Measurements from ENCODE around the gene EYA4. TPM values are rescaled to one million over a fixed set of nuclear protein-coding genes. Genes with fewer than 3 reads are reported as not detected.
A peak's percentile ranks its signal among the peaks of the same experiment; 100 is the strongest.

The EYA4 gene
- total RNA-seq, 1 experiment from 2014 or later: 6.1 TPM

DNA sequence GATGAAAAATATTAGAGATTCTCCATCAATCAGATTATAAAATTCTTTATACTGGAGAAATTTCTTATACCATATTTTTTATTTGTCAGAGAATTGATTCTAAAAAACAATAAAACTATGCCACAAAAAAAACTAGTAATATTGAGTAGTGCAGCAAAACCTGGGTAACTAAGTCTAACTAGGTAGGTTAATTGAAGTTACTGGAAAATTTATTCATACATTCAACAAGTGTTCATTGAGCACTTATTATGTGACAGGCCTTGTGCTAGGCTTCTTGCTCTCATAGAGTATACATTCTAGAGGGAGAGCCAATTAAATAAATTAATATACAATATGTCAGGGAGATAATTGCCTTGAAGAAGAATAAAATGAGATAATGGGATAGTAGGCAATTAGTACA lies 189.4 kb downstream of the EYA4 start:
- H3K36me3 ChIP-seq: no peaks in the 10 kb centered on the region
- no peaks in the 10 kb centered on the region for H3K9me3 ChIP-seq
- H3K27me3 ChIP-seq: no peaks in the 10 kb centered on the region
- no peak for DNase-seq
- H3K4me3 ChIP-seq: no peak overlapping the region

DNA sequence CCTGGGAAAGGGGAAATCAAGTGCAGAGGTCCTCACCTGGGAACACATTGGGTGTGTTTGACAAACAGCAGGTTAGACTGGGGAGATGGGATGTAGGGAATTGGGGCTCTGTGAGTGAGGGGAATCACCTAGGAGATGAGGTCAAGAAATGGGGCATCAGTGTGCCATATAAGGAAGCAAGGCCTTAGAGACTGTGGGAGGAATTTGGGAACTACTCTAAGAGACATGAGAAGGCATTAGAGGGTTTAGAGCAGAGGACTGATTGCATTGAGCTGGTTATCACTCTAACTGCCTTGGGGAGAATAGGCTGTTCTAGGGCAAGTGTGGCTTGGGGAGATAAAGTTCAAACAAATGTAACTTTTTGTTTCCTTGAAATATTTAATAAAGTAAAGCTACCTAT lies 189.9 kb downstream of the EYA4 start:
- H3K36me3 ChIP-seq: no peaks in the 10 kb centered on the region
- no peaks in the 10 kb centered on the region for H3K27me3 ChIP-seq
- no peak overlapping the region for H3K4me3 ChIP-seq
- H3K9me3 ChIP-seq: no peaks in the 10 kb centered on the region
- no peak for DNase-seq

DNA sequence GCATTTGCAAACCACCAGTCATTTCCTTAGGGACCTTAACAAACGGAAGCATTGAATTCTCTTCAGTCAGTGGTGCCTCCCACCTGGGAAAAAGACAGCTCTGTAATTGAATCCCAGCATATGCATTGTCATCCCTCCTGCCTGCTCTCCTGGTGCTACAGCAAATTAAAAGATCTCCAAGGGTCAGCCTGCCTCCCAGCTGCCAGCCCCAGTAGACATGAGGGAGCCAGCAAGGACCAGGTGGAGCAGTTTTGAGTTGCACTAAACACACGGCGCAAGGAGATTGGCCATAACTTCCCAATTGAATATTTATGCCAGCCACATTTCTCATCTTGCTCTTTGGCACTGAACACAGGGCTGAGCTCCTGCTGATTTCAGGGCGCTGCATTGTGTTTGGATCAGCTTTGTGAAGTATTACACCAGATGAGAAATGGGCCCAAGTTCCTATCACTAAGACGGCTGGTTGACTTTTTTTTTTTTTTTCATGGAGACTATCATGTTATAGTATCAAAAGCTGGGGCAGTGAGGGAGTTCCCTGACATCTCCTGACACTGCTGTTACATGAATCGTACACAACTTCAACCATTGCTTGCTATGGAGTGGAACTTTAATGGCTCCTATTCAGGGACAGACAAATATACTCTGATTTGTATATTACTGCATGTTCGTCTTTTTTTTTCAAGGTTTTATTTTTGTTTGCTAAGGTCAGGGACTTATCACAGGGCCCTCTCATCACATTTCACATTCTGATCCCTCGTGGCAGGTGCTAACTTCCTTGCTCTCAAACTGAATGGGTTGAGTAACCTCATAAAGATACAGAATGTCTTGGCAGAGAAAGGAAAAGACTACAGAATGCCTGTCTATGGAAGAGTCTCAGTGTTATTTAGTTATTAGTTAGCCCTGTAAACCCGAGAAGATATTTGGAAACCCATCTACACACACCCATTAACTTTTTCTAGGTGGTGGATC lies 191.1 kb downstream of the EYA4 start:
- Histone ChIP-seq H3K9me3 (no peaks in the 10 kb centered on the region), H3K4me3 (no peak overlapping the region), H3K27me3 (no peaks in the 10 kb centered on the region), H3K36me3 (no peaks in the 10 kb centered on the region)
- peak; percentile 2 for DNase-seq

DNA sequence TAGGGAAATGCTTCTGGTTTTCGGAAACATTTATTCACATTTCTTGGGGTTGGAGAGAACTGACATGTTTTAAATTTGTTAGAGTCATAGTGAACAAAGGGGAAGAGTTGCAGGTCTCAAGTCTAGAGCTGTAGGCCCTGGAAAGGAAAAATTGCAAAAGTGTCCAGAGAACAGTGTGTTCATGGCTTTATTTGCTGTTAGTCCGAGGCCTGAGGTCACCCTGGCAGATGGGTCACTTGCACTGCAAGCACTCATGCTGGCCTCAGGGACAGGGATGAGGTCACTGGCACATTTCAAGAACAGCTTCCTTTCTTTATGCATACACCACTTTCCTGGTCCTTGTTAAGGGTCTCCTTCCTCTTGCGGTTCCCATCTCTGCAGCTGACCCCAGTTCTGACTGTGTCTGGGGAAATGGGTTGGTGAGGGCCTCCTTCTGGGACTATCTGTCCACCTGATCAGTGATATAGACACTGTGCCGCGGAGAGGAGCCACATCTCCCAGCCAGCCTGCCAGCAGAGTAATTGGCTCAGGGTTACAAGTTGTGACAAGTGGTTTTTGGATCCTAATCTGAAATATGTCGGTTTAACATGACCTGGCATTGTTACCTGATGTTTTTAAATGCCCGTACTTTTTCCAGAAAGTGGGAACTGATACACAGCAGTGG lies 194.0 kb downstream of the EYA4 start:
- Histone ChIP-seq H3K27me3 (no peaks in the 10 kb centered on the region), H3K9me3 (peaks cover 3% of the 10 kb centered on the region; the same call in 1 of the 2 replicates), H3K36me3 (no peaks in the 10 kb centered on the region), H3K4me3 (no peak overlapping the region)
- DNase-seq: no peak

DNA sequence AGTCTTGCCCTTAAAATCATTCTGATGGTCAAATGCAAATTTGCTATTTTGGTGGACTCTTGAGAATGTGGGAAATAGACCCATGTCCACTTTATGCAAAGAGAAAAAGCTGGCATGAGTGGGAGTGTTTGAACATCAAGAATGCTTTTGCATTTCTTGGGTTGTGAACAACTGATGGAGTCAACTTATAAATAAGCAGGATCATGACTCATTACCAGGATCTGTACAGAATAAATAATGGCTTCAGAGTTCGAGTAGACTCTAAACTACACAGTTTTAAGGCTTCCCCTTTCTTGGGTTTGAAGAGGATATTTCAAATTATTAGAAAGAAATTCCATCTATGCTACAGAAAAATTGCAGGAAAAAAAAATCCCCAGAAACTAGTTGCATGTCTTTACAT lies 195.5 kb downstream of the EYA4 start:
- peaks cover 3% of the 10 kb centered on the region; the same call in 1 of the 2 replicates for H3K9me3 ChIP-seq
- no peak overlapping the region for H3K4me3 ChIP-seq
- no peaks in the 10 kb centered on the region for H3K36me3 ChIP-seq
- no peaks in the 10 kb centered on the region for H3K27me3 ChIP-seq
- DNase-seq: no peak

DNA sequence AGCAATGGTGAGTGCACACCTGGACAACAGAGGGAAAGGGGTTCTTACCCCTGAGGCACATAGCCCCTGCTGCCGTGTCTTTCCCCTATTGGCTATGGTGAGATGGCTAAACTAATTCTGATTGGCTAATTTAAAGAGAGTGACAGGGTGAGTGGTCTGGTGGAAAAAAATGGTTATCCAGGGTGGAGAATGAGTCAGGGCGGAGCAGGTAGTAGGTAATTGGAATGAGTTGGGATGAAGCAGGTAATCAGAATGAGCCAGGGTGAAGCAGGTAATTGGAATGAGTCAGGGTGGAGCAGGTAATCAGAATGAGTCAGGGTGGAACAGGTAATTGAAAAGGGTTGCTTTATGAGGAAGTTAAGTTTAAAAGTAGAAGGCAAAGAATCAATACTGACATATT lies 200.3 kb downstream of the EYA4 start:
- Histone ChIP-seq H3K9me3 (peaks cover 3% of the 10 kb centered on the region; the same call in 1 of the 2 replicates), H3K36me3 (no peaks in the 10 kb centered on the region), H3K27me3 (no peaks in the 10 kb centered on the region), H3K4me3 (no peak overlapping the region)
- DNase-seq: no peak

DNA sequence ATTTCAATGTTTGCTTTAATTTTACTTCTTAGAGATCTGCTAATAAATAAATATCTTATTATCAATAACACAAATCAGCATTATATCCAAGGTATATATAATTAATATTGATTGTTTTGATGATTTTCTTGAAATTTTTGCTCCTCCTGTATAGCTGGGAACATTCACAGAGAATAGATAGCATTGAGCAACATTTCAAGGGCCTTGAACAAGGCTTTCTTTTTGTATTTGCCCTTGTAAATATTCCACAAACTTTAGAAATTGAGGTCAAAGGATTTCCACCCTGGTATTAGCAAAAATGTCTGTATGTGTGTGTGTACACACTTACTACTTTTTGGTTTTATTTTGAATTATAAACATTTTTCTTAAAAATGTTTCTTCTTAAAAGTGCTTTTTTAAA lies 205.6 kb downstream of the EYA4 start:
- no peak overlapping the region for H3K4me3 ChIP-seq
- no peak for DNase-seq
- no peaks in the 10 kb centered on the region for H3K27me3 ChIP-seq
- no peaks in the 10 kb centered on the region for H3K36me3 ChIP-seq
- H3K9me3 ChIP-seq: no peaks in the 10 kb centered on the region

DNA sequence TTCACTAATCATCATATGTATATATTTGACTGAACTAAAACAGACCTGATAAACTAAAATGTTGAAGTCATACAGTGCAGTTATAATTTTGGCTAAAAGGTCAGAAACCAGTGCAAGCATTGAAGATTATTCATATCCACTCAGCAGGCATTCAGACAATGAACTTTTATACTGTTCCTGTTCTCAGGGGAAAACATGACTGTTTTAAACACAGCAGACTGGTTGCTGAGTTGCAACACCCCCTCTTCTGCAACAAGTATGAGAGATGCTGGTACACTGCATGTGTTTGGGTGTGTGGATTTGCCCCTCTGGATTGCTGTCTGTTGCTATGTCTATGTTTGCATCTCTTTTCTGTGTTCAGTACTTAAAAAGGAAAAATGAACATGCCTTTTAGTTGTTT lies 206.8 kb downstream of the EYA4 start:
- Histone ChIP-seq H3K27me3 (no peaks in the 10 kb centered on the region), H3K4me3 (no peak overlapping the region), H3K9me3 (no peaks in the 10 kb centered on the region), H3K36me3 (no peaks in the 10 kb centered on the region)
- DNase-seq: no peak

DNA sequence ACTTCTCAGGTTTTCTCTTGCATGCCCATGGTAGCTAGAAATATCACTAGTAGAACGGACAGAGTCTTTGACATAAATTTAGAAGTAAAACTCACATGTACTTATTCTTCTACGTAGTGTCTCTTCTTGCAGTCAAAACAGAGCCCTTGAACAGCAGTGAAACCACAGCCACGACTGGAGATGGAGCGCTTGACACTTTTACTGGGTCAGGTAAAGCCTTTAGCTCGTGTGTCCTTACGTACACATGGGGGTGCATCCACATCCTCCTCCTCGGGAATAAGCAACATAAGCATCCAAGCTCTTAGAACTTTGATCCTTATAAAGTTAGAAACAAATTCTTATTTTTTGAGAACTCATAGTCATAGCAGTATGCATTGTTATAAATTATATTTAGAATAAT lies 215.3 kb downstream of the EYA4 start:
- Histone ChIP-seq H3K4me3 (no peak overlapping the region), H3K36me3 (no peaks in the 10 kb centered on the region), H3K27me3 (no peaks in the 10 kb centered on the region), H3K9me3 (no peaks in the 10 kb centered on the region)
- no peak for DNase-seq

DNA sequence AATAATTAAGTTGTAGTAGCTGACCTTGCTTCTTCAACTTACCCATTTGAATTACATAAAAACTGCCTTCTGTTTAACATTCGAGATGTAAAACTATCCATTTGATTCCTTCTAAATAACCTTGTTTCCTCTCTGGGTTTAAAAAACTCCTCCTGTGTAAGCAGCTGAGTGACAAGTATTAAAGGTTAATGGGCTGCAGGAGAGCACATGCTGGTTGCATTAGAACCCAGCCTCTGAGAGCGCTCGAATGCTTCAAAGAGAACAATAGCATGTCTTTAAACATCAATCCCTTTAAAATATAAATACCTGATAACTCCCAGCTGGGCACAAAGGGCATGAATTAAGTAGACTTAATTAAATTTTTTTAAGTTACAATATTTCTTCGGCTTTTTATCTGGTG lies 215.8 kb downstream of the EYA4 start:
- no peak overlapping the region for H3K4me3 ChIP-seq
- no peaks in the 10 kb centered on the region for H3K9me3 ChIP-seq
- no peaks in the 10 kb centered on the region for H3K27me3 ChIP-seq
- H3K36me3 ChIP-seq: no peaks in the 10 kb centered on the region
- DNase-seq: no peak

DNA sequence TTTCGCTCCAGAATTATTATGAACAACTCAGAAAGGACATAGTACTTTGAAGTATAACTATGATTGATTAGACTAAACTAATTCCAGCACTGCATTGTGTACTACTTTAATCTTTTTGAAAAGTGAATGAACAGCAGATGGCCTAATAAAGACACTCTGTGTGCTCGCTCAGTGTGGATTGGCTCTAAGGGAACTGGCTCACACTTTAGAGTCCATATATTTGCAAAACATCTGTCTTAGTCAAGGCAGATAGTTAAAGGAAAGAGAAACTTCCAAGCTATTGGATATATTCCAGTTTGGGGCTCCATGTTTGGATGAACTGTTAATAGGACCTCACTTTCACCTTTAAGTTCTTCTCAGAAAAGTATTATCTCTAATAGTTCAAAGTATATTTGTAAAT lies 218.9 kb downstream of the EYA4 start:
- Histone ChIP-seq H3K9me3 (no peaks in the 10 kb centered on the region), H3K27me3 (no peaks in the 10 kb centered on the region), H3K4me3 (no peak overlapping the region), H3K36me3 (peaks cover 3% of the 10 kb centered on the region; the same call in 1 of the 2 replicates)
- no peak for DNase-seq

DNA sequence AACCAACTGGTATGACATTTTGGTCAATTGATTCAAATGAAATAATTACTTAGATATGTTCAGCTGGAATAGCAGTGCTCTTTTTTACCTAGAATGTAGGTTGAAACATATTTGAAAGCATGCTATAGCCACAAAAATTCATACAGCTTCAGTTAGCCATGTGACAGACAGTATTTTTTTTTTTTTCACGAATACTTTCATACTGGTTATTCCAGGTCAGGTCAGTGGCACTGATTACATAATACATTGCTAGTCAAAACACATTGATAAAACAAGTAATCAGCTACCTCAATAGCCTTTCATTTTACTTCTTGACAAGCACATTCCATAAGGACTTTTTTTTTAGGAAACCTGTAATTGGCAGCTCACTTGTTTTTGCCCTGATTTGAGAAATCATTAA lies 222.6 kb downstream of the EYA4 start:
- Histone ChIP-seq H3K9me3 (no peaks in the 10 kb centered on the region), H3K36me3 (peaks cover 11% of the 10 kb centered on the region), H3K4me3 (no peak overlapping the region), H3K27me3 (no peaks in the 10 kb centered on the region)
- DNase-seq: no peak

DNA sequence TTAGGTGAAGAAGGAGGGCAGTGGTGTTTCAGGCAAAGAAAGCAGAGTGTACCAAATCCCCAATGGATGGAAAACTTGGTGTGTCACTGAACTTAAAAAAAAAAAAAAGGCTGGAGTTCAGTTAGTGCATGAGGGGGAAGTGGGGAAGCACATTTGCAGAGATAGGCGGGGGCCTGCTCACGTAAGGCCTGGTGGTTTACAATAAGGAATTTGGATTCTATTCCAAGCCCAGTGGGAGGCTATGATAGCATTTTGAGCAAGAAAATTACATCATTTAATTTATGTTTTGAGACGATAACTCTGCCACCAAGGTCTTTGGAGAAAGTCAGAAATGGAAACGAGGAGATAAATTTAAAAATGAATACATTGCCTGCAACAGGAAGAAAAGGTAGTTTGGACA lies 225.5 kb downstream of the EYA4 start:
- peaks cover 2% of the 10 kb centered on the region for H3K9me3 ChIP-seq
- no peaks in the 10 kb centered on the region for H3K27me3 ChIP-seq
- peak; percentile 13 for DNase-seq
- H3K4me3 ChIP-seq: no peak overlapping the region
- peaks cover 21% of the 10 kb centered on the region for H3K36me3 ChIP-seq

DNA sequence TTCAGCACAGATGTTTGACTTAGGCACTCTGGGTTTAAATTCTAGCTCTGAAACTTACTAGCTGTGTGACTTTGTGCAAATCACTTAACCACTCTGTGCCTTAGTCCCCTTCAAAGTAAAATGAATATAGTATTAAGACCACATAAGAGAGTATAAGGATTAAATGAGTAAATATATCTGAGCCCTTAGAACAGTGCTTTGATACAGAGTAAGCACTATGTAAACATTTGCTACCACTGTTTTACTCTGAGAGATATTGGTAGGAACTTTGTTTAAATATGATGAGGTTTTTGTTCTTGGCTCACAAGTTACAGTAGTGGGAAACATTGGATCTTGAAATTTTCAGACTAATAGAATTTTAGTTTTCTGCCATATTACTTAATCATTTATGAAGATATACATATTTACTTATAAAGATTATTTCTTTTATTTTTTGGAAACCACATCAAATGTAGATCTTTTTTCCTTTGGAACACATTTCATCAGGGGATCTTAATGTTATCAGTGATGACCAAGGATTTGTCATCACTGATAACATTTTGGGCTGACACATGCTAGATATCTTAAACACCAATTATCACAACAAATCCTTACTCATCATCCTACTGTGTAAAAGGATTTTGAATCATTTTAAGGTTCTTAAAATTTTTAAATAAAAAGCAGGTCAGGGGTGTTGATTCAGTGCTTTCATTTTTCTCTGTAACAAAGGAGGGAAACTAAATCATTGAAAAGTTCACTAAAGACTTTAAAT lies 226.2 kb downstream of the EYA4 start:
- H3K27me3 ChIP-seq: no peaks in the 10 kb centered on the region
- no peak for DNase-seq
- H3K9me3 ChIP-seq: peaks cover 2% of the 10 kb centered on the region
- peaks cover 21% of the 10 kb centered on the region for H3K36me3 ChIP-seq
- no peak overlapping the region for H3K4me3 ChIP-seq

DNA sequence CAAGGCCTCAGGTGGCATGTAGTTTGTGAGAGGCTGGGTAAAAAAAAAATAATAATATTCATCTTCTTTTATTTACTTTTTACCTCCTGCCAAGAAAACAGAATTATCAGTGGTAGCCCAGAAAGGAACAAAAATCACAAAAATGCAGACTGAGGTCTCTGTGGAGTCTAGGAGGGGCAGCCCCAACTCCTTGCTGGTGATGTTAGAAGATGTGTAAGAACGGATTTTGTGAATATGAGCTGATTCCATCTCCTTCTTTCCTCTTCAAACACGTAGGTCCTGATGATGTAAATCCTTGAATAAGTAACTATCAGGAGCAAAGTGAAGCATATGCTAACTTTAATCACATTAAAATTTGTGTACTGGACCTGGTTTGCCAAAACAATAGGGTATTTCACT lies 226.8 kb downstream of the EYA4 start:
- Histone ChIP-seq H3K9me3 (peaks cover 2% of the 10 kb centered on the region), H3K36me3 (peaks cover 18% of the 10 kb centered on the region), H3K27me3 (no peaks in the 10 kb centered on the region), H3K4me3 (no peak overlapping the region)
- no peak for DNase-seq

DNA sequence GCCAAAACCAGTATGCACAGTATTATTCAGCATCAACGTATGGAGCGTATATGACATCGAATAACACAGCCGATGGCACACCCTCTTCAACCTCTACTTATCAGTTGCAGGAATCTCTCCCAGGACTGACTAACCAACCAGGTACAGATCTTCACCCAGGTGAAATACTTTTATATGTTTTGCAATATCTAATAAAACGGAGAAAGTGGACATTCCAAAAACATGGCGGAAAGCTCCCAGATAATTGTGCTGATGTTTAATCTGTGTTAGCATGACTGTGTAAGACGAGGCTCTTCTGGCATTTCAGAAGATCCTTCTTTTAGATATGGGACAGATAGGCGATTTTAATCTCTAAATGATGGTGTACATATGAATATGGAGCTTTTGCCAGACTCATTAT lies 227.4 kb downstream of the EYA4 start:
- Histone ChIP-seq H3K36me3 (peaks cover 18% of the 10 kb centered on the region), H3K27me3 (no peaks in the 10 kb centered on the region), H3K9me3 (peaks cover 2% of the 10 kb centered on the region), H3K4me3 (no peak overlapping the region)
- DNase-seq: no peak

DNA sequence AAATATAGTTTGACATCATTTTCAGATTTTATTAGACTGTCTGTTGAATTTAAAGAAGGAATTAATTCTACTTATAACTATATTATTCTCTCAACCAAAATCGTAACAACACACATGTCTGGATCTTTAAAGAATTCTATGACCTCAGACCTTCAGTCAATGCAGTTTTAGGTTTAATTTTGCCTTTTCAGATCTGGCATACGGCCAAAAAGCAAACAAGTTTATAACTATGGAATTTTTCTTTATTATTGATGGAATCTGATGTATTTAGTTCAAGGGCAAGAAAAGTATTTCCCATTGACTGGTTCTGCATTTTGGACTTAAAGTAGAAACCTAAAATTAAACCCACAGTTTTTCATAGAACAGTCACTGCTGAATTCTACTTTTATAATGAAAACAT lies 233.4 kb downstream of the EYA4 start:
- no peaks in the 10 kb centered on the region for H3K27me3 ChIP-seq
- no peak overlapping the region for H3K4me3 ChIP-seq
- peaks cover 2% of the 10 kb centered on the region; the same call in 1 of the 2 replicates for H3K9me3 ChIP-seq
- H3K36me3 ChIP-seq: peaks cover 3% of the 10 kb centered on the region
- DNase-seq: no peak
